GM19238 (cell line): ENCODE measurements around the gene KANK4.

Experiments used
- DNase-seq: peaks from one replicate; pipeline ENCODE4 v3.0.0; 2011; ENCODE audit warnings: low spot score; ENCODE audit not compliant: insufficient read length

The KANK4 gene

GRCh38 chr1:62336995-62337705, 17.9 kb upstream of the KANK4 start:
- DNase-seq = no peak

- DNase-seq = no peak
These were observed 17.4 kb upstream of the KANK4 start for GRCh38 chr1:62336638-62336994.

GRCh38 chr1:62335656-62336055, 16.4 kb upstream of the KANK4 start:
- no peak for DNase-seq

- no peak for DNase-seq
These were observed 15.3 kb upstream of the KANK4 start for GRCh38 chr1:62334434-62334985.

GRCh38 chr1:62333441-62333840, 14.2 kb upstream of the KANK4 start:
- no peak for DNase-seq

- DNase-seq = no peak
These were observed 8.3 kb upstream of the KANK4 start for GRCh38 chr1:62327360-62328055.

GRCh38 chr1:62325681-62326080, 6.4 kb upstream of the KANK4 start:
- no peak for DNase-seq

GRCh38 chr1:62325081-62325480, 5.8 kb upstream of the KANK4 start:
- no peak for DNase-seq

- DNase-seq = no peak
These were observed 2.2 kb upstream of the KANK4 start for GRCh38 chr1:62321446-62321845.

GRCh38 chr1:62318320-62318755, 896 bp downstream of the KANK4 start:
- DNase-seq = no peak

GRCh38 chr1:62317021-62317768, 2.0 kb downstream of the KANK4 start:
- no peak for DNase-seq

GRCh38 chr1:62316135-62316534, 3.1 kb downstream of the KANK4 start:
- DNase-seq = no peak

GRCh38 chr1:62315387-62315786, 3.8 kb downstream of the KANK4 start:
- no peak for DNase-seq

- DNase-seq = no peak
These were observed 4.5 kb downstream of the KANK4 start for GRCh38 chr1:62314454-62315350.

GRCh38 chr1:62312698-62313097, 6.5 kb downstream of the KANK4 start:
- no peak for DNase-seq

- no peak for DNase-seq
These were observed 7.7 kb downstream of the KANK4 start for GRCh38 chr1:62311473-62311943.

- DNase-seq = no peak
These were observed 9.3 kb downstream of the KANK4 start for GRCh38 chr1:62309906-62310305.

GRCh38 chr1:62308606-62309005, 10.6 kb downstream of the KANK4 start:
- DNase-seq = no peak

GRCh38 chr1:62307895-62308492, 11.2 kb downstream of the KANK4 start:
- DNase-seq = no peak

GRCh38 chr1:62307446-62307845, 11.8 kb downstream of the KANK4 start:
- DNase-seq = no peak

- DNase-seq = no peak
These were observed 13.2 kb downstream of the KANK4 start for GRCh38 chr1:62306065-62306464.
